Measurements from ENCODE around the gene DIS3L2.

DNA sequence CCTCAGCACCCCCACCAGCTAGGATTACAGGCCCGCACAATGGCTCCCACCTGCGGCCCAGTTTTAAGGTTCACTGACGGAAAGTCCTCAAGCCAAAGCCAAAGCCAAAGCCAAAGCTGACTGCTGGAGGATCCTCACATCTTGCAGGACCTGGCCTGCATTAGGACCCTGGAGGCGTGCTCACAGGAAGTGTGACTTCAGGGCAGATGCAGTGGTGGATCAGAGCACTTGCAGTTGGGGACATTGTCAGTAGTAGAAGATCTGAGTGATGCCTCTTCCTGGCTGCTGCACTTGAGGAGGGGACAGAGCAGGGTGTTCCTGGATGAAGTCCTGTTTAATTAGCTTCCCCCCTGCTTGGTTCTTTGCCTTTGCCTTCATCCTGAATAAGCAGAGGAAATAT lies 348.1 kb downstream of the DIS3L2 start:
- no peak for TF ChIP-seq POLR2A (IDR thresholded peaks at IDR 0.05; ENCODE audit: low read length)
- TF ChIP-seq GATA1 (IDR thresholded peaks at IDR 0.05; ENCODE audit: low read depth, low read length), result no peak

All from erythroblast (primary cell).